K562 (cell line): ENCODE data around the gene MAGI3. TPM values are rescaled to one million over a fixed set of nuclear protein-coding genes. Genes with fewer than 3 reads are reported as not detected.

ENCODE experiments used
- ATAC-seq: fragments of 200-7000 bp; cut with Tn5 transposase; 3 replicates; pipeline ENCODE4 v1.9.1; 2020; ENCODE audit warnings: moderate library complexity
- BruUV-seq: library from RNA; stranded (reverse); fragments of 400-500 nt; replicated peaks from 2 replicates; lab custom pipeline; 2021; lab: Mats Ljungman, UMichigan
- CTCF ChIA-PET: fragments of 300-600 bp; formaldehyde crosslinking; extraction: SDS; loops from one replicate; lab custom pipeline; 2021; ENCODE audit warnings: low intra/inter-chr PET ratio; lab: Yijun Ruan, JAX
- POLR2A ChIA-PET: fragments of 300-600, 350-650 bp; sonication (Branson Sonifier 250); formaldehyde crosslinking; extraction: SDS; loops from one replicate; lab custom pipeline; 2021; ENCODE audit warnings: antibody characterized with exemption, inconsistent platforms; lab: Yijun Ruan, JAX
- DNase-seq, 4 experiments: peaks; one replicate each; pipeline versions ENCODE4 v3.0.0 to v3.0.0-alpha.2; 2011 to 2018; ENCODE audit warnings: low spot score in 3 of 4, mixed read lengths in 3 of 4; ENCODE audit errors: extremely low read depth in 1 of 4
- FAIRE-seq: peaks from 2 replicates; lab custom pipeline; 2011; peaks lifted over from hg19 to GRCh38; lab: Jason Lieb, UNC
- H2AFZ ChIP-seq: 2 replicates; pipeline ENCODE4 v1.6.0; 2011; ENCODE audit warnings: low read depth, low read length, control low read depth, inconsistent platforms
- H3K27ac ChIP-seq: fragments of 200-600 bp; 3 replicates; pipeline ENCODE4 v1.8.0; 2011; ENCODE audit warnings: low read depth, mild to moderate bottlenecking, control low read depth, inconsistent platforms, low read length, moderate library complexity, mixed read lengths; ENCODE audit errors: extremely low read depth
- H3K27me3 ChIP-seq, 2 experiments: fragments of 300-600 bp in 1 of 2; 2 replicates in 1 of 2; 3 replicates in 1 of 2; pipeline versions ENCODE4 v1.6.0 to v1.8.0; 2011; ENCODE audit warnings: inconsistent platforms in 2 of 2, low read length in 2 of 2, mild to moderate bottlenecking in 1 of 2, mixed read lengths in 1 of 2, moderate library complexity in 1 of 2; ENCODE audit not compliant: control insufficient read depth in 2 of 2, insufficient read depth in 2 of 2
- H3K36me3 ChIP-seq: fragments of 300-600 bp; 3 replicates; pipeline ENCODE4 v1.8.0; 2011; ENCODE audit warnings: mild to moderate bottlenecking, low read length, inconsistent platforms; ENCODE audit not compliant: control insufficient read depth, insufficient read depth
- H3K4me1 ChIP-seq, 2 experiments: fragments of 200-600 bp in 1 of 2; replicated peaks in 1 of 2; 2 replicates in 1 of 2; 3 replicates in 1 of 2; pipeline versions ENCODE4 v1.5.1 to v1.8.0; 2011; ENCODE audit warnings: inconsistent platforms in 2 of 2, low read length in 2 of 2, mild to moderate bottlenecking in 1 of 2, mixed read lengths in 1 of 2, moderate library complexity in 1 of 2; ENCODE audit not compliant: control insufficient read depth in 2 of 2, insufficient read depth in 2 of 2
- H3K4me2 ChIP-seq: 2 replicates; pipeline ENCODE4 v1.6.1; 2011; ENCODE audit warnings: low read length, control low read depth, inconsistent platforms, mixed read lengths; ENCODE audit not compliant: insufficient read depth
- H3K4me3 ChIP-seq: fragments of 200-600 bp; sonication (generic), shearing (Covaris generic); 2 replicates; pipeline ENCODE4 v1.5.1; 2016; ENCODE audit warnings: control low read depth, inconsistent platforms
- H3K79me2 ChIP-seq: fragments of 200-600 bp; 3 replicates; pipeline ENCODE4 v1.8.0; 2011; ENCODE audit warnings: low read length, inconsistent platforms; ENCODE audit not compliant: control insufficient read depth, insufficient read depth
- H3K9ac ChIP-seq, 2 experiments: 2 replicates each; pipeline versions ENCODE4 v1.6.0 to v1.6.1; 2011; ENCODE audit warnings: low read depth in 2 of 2, low read length in 2 of 2, control low read depth in 1 of 2, inconsistent platforms in 1 of 2, mild to moderate bottlenecking in 1 of 2, mixed read lengths in 1 of 2; ENCODE audit not compliant: insufficient read depth in 1 of 2
- H3K9me1 ChIP-seq: one replicate; pipeline ENCODE4 v1.6.0; 2011; ENCODE audit warnings: inconsistent platforms, mild to moderate bottlenecking, low read length, moderate library complexity; ENCODE audit not compliant: control insufficient read depth, insufficient read depth
- H3K9me3 ChIP-seq: replicated peaks from 2 replicates; pipeline ENCODE4 v1.5.1; 2011; ENCODE audit warnings: low read depth, low read length, inconsistent platforms; ENCODE audit not compliant: control insufficient read depth, insufficient read depth
- H4K20me1 ChIP-seq: replicated peaks from 2 replicates; pipeline ENCODE4 v1.6.1; 2011; ENCODE audit warnings: low read length, inconsistent platforms, mixed read lengths; ENCODE audit not compliant: control insufficient read depth, insufficient read depth
- KAT8 ChIP-seq: fragments of 450-650 bp; IDR thresholded peaks from 2 replicates; pipeline ENCODE4 v1.6.1; 2016; ENCODE audit warnings: low read depth, mild to moderate bottlenecking
- PKNOX1 ChIP-seq: fragments of 450-650 bp; IDR thresholded peaks from 2 replicates; pipeline ENCODE4 v1.6.1; 2016
- ZNF12 ChIP-seq: sonication (generic); formaldehyde crosslinking; IDR thresholded peaks from 2 replicates; pipeline ENCODE4 v1.4.0; 2020; ENCODE audit warnings: mild to moderate bottlenecking, missing genetic modification reagents
- WGBS: fragments of 100-300 bp; shearing (Covaris generic); methylation state at CpG from one replicate; pipeline ENCODE4 v1.1.6; 2016; ENCODE audit warnings: low coverage, mixed read lengths; ENCODE audit not compliant: insufficient coverage; ENCODE audit errors: missing lambda C conversion rate; 5-methylcytosine and 5-hydroxymethylcytosine counted together
- in situ Hi-C: fragments of 300-500 bp; cut with MboI; formaldehyde crosslinking; loops from 4 replicates; pipeline ENCODE4 v1.15.0; 2018; ENCODE audit warnings: inconsistent platforms, mixed read lengths
- intact Hi-C: fragments of 100-400 bp; cut with micrococcal nuclease; formaldehyde crosslinking; loops from 2 replicates; pipeline ENCODE4 v1.14.2; 2022
- polyA plus RNA-seq, 8 experiments: library from polyadenylated mRNA; depleted of rRNA in 4 of 8; stranded (reverse) in 5 of 8; unstranded in 3 of 8; fragments of >200 nt; fragmentation: Nextera tagmentation in 2 of 8; fragmentation: Illumina TruSeq in 1 of 8; extraction: Ambion mirVana in 2 of 8; extraction: Trizol in 1 of 8; gene quantifications; 2 replicates each; pipeline versions ENCODE4 v1.2.1 to v1.2.3, GENCODE V29; 2011 to 2014; ENCODE audit warnings: inconsistent platforms in 1 of 8, missing spikeins in 1 of 8
- total RNA-seq, 7 experiments: library from RNA; depleted of rRNA in 6 of 7; stranded (reverse); fragments of >200 nt in 6 of 7; fragmentation: Illumina TruSeq in 2 of 7; extraction: Trizol in 2 of 7; gene quantifications; 2 replicates each; pipeline versions ENCODE4 v1.2.1 to v1.2.3, GENCODE V29; 2011 to 2021; ENCODE audit warnings: low replicate concordance in 1 of 7
- TF ChIP-seq, protein P1 (sequence below), 2 experiments: IDR thresholded peaks; 2 replicates each; pipeline ENCODE4 v1.6.1; 2011; ENCODE audit warnings: borderline replicate concordance in 1 of 2, control low read depth in 1 of 2, low read depth in 1 of 2, low read length in 1 of 2, mild to moderate bottlenecking in 1 of 2, mixed read lengths in 1 of 2, moderate library complexity in 1 of 2; ENCODE audit not compliant: insufficient read depth in 1 of 2, insufficient read length in 1 of 2, poor library complexity in 1 of 2, severe bottlenecking in 1 of 2; ENCODE audit errors: extremely low read depth in 1 of 2
- TF ChIP-seq, protein P2 (sequence below): fragments of 250-450 bp; sonication (Bioruptor Pico); IDR thresholded peaks from 2 replicates; pipeline ENCODE4 v1.9.0; 2021; ENCODE audit warnings: mild to moderate bottlenecking

Gene MAGI3
- total and polyA plus RNA-seq, 9 of the 15 experiments (the other 6 are each of a cell fraction or from before 2014, with no cell fraction given) = 1.0 to 8.6 (median 5.5) TPM

GRCh38 chr1:113616156-113616555 is 225.8 kb downstream of the MAGI3 start:
- no TSS peak for BruUV-seq
- ChIA-PET POLR2A (no interaction called here), CTCF (no interaction called here)
- no peak overlapping the region for H3K27ac ChIP-seq
- intact Hi-C loops = no loop called here
- no peak overlapping the region for H3K9ac ChIP-seq
- DNase-seq (no peak), FAIRE-seq (no peak)
- no peaks in the 10 kb centered on the region for H3K9me3 ChIP-seq
- H3K36me3 ChIP-seq = no peaks in the 10 kb centered on the region
- no peak for TF ChIP-seq PKNOX1
- TF ChIP-seq KAT8 = no peak
- TF ChIP-seq, protein P1, sequence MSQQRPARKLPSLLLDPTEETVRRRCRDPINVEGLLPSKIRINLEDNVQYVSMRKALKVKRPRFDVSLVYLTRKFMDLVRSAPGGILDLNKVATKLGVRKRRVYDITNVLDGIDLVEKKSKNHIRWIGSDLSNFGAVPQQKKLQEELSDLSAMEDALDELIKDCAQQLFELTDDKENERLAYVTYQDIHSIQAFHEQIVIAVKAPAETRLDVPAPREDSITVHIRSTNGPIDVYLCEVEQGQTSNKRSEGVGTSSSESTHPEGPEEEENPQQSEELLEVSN (IDR thresholded peaks at IDR 0.05; ENCODE audit: borderline replicate concordance in 1 of 2, extremely low read depth in 1 of 2, insufficient read depth in 1 of 2, insufficient read length in 1 of 2, low read depth in 1 of 2, low read length in 1 of 2, poor library complexity in 1 of 2, severe bottlenecking in 1 of 2) = no peak
- TF ChIP-seq ZNF12 = no peak
- TF ChIP-seq, protein P2, sequence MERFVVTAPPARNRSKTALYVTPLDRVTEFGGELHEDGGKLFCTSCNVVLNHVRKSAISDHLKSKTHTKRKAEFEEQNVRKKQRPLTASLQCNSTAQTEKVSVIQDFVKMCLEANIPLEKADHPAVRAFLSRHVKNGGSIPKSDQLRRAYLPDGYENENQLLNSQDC (CRISPR knock-in tag) = no peak
- TF ChIP-seq, all 486 proteins: peak for 0
- no peak overlapping the region for H2AFZ ChIP-seq
- 7% methylated on average over 4 of the region's 4 CpGs for WGBS
- no peaks in the 10 kb centered on the region for H3K9me1 ChIP-seq
- no peak for ATAC-seq
- no peaks in the 10 kb centered on the region for H3K27me3 ChIP-seq
- no peaks in the 10 kb centered on the region for H3K79me2 ChIP-seq
- no peaks in the 10 kb centered on the region for H4K20me1 ChIP-seq
- H3K4me3 ChIP-seq = no peak overlapping the region
- in situ Hi-C loops = no loop called here
- H3K4me2 ChIP-seq = no peak overlapping the region
- no peaks in the 10 kb centered on the region for H3K4me1 ChIP-seq
